HL-60/S4 treated with phorbol 12-myristate 13-acetate at 8.2 ng/mL for 4 days and 3 days (cell line): Measurements from ENCODE around the gene CHRM1.

Experiments used
- in situ Hi-C: fragments of 300-500 bp; cut with MboI; formaldehyde crosslinking; loops from 2 replicates; pipeline ENCODE4 v1.15.0; 2022; ENCODE audit warnings: low sequenced_read_pairs

CHRM1 gene

DNA sequence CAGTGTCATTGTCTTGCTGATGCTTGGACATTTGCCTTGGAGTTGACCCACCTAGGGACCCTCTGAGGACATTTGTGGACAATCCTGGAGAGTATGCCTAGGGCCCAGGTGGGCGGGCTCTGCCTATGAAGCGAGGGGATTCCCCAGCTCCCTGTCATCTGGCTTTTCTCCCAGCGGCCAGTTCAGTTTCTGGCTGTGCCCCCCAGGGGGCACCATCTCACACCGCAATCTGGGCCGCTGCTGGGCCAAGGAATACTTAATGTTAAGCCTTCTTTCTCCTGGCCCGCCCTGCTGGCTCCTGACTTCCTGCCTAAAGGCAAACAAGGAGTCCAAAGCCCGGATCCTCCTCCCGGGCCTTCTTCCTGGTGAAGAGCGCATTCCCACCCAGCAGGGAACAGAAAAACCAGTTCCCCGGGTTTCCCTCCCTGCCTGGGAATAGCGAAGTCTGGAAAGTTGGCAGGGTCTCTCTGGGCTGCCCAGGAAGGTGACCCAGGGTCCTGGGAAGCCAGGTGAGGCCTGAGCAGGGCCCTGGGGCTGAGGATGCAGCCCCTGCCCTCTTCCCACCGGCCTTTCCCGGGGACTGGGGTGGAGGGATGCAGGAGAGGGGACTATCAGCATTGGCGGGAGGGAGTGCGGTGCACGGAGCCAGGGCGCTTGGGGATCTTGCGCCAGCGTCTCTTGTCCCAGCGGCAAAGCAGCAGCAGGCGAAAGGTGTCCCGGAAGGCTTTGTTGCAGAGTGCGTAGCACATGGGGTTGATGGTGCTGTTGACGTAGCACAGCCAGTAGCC lies 11.9 kb downstream of the CHRM1 start:
- in situ Hi-C loops: loop anchor here (10.0 to 25.0 kb wide), 2 partner anchors 116 to 303 kb away; no protein-coding TSS in a partner anchor

DNA sequence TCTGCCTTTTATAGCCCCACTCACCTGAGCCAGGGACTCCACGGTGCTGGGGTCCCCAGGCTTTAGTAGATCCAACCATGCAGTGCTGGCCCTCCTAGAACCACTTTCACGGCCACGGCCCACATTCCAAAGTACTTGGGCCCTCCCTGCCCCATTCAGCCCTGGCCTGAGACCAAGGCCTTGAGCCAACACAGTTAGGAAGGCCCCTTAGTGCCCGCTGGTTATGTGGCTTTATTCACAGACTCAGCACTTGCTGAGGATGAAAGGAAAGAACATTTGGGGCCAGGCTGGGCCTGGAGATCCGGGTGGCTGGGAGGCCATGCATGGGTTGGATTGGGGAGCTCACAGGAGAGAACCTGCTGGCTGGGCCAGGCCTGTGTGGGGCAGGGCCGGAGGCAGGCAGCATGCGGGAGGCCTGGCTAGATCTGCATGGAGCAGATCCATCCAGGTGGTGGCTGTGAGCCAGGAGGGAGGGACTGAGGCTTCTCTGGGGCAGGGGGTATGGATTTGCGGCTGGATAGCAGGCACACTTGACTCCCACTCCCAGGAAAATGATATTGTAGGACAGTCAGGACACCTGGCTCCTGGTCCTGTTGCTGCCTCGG lies 12.6 kb downstream of the CHRM1 start:
- in situ Hi-C loops: loop anchor here (10.0 to 25.0 kb wide), 2 partner anchors 116 to 304 kb away; no protein-coding TSS in a partner anchor

DNA sequence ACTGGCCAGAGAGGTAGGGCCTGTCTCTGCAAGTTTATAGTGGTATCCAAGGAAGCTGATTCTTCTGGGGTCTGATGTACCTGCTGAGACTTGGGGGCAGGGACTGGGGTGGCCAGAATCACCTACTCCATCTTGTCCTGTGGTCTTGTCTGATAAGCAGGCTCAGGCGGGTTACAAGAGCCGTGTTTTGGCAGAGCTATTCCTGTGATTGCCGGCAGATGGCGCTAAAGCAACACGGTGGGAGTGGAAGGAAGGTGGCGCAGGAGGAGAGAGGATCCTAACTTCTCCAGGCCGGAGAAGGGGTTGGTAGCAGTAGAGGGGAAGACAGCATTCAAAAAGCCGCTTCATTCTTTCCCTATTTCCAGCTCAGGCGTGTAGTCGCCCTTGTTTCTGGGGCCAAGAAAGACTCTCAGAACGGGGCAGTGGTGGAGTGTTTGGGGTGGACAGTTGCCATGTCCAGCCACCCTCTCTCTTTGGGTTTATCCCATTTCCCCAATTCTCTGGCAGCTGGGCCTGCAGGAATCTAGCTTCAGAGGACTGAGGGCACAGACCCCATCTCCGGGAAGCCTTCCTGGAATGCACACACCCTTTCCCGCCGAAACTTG lies 15.1 kb downstream of the CHRM1 start:
- in situ Hi-C loops: loop anchor here (10.0 to 25.0 kb wide), 2 partner anchors 119 to 306 kb away; no protein-coding TSS in a partner anchor

DNA sequence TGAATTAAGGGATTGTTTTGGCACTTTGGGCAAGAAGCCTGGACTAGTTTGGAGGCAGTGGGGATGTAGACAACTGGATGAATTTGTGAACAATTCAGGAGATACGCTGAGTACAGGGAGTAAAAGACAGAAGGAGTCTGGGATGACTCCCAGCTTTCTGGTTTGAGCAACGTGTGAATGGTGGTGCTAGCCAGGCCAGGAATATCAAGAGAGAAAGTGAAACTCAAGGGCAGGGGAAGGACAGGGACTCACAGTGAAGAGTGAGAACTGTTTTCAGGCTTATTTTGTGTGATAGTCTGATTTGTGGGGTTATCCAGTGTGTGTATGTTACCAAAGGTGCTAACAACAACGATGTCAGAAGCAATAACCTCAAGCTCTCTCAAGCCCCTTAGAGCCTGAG lies 15.9 kb downstream of the CHRM1 start:
- in situ Hi-C loops: loop anchor here (10.0 to 25.0 kb wide), 2 partner anchors 120 to 307 kb away; no protein-coding TSS in a partner anchor

DNA sequence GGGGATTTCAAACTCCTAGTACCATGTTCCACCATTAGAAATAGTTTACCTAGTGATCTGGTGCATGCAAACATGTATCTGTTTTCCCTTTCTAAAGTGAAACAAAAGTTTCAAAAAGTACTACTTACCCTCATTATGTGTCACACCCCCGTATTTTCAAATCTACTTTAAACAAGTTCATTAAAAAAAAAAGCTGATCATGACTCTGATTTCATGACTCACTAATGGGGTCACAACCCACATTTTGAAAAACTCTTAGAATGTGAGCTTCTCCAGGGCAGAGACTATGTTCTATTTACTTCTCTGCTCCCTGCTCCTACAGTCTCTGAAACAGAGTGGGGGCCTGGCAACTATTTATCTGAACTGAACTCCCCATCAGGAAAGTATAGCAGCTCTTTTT lies 18.2 kb downstream of the CHRM1 start:
- in situ Hi-C loops: loop anchor here (10.0 to 25.0 kb wide), 2 partner anchors 122 to 309 kb away; no protein-coding TSS in a partner anchor

DNA sequence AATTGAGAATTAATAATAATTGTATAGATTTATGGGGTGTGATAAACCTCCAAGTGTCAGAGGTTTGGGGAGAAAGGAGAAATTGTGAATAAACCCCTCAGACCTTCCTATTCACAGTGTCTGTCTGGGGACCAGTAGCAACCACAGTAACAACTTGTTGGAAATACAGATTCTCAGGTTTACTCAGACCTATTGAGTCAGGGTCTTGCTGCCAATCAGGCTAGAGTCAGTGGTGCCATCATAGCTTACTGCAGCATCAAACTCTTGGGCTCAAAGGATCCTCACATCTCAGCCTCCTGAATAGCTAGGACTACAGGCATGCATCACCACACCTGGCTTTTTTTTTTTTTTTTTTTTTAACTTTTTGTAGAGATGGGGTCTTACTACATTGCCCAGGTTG lies 23.1 kb downstream of the CHRM1 start:
- in situ Hi-C loops: no loop called here

DNA sequence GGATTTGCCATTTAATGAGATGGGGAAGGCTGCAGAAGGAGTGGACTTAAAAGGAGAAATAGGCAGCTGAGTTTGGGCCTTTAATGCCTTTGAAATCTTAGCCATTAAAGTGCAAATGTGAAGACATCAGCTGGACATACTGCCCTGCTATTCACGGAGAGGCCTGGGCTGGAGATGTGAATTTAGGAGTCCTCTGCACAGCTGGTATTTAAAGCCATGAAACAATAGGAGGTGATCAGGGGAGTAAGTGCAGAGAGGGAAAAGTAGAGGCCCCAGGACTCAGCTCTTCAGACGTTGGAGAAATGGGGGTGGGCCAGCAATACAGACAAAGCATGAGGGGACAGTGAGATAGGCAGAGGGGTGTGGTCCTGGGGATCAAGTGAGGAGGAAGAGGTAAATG lies 23.9 kb downstream of the CHRM1 start:
- in situ Hi-C loops: no loop called here

DNA sequence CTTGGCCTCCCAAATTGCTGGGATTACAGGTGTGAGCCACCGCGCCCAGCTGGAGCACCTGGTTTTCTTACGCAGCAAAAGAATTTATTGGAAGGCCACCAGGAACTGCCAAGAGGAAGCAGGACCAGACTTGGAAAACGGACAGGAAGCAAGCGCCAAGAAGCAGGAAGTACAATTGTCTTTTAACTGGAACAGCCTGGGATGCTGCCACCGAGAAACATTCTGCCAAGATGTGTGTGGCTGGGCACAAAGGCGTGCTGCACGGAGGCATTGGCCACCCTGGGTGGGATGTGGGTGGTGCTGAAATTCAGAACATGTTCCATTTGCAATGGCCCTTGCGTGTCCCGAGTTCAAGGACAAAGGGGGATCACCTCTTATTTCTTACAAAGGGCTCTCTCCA lies 25.1 kb downstream of the CHRM1 start:
- in situ Hi-C loops: no loop called here

DNA sequence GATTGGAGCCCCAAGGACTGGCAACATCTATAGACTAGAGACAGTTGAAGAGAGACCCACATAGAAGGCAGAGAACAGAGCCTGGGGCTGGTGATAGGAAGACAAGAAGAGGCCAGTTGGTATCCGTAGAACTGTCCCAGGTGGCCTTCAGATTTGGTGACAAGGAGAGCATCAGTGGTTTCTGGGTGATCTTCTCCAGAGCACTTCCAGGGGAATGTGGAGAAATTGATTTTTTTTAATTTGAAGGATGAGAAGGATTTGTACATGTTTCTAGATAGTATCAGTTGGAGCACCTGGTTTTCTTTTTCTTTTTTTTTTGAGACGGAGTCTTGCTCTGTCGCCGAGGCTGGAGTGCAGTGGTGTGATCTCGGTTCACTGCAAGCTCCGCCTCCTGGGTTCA lies 25.7 kb downstream of the CHRM1 start:
- in situ Hi-C loops: no loop called here

DNA sequence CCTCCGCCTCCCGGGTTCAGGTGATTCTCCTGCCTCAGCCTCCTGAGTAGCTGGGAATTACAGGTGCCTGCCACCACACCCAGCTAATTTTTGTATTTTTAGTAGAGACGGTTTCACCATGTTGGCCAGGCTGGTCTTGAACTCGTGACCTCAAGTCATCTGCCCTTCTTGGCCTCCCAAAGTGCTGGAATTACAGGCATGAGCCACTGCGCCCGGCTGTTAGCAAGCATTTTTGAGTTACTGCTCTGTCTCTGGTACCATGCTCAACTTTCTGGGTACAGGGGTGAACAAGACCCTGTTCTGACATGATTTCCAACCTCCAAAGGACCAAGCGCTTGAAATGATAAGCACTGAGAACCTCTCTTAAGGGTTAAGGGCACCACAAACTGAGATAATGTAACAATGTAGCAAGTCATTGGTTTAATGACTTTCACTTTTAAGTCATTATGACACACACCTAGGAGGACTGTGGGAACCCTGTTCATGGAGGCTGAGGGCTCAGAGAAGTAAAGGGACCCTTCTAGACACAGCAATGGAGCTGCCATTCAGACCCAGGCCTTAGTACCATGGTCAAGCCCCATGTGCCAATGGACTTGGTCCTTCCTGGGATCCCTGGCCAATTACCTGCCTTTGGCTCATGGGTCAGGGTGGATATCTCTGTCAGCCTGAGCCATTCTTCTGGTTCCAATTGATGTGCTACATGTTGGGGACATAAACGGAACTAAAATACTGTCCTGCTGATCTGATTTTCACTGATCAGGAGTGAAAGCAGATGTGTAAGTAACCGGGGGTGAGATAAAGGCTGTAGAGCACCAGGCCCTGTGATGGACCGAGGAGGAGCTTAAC lies 28.9 kb downstream of the CHRM1 start:
- in situ Hi-C loops: no loop called here

DNA sequence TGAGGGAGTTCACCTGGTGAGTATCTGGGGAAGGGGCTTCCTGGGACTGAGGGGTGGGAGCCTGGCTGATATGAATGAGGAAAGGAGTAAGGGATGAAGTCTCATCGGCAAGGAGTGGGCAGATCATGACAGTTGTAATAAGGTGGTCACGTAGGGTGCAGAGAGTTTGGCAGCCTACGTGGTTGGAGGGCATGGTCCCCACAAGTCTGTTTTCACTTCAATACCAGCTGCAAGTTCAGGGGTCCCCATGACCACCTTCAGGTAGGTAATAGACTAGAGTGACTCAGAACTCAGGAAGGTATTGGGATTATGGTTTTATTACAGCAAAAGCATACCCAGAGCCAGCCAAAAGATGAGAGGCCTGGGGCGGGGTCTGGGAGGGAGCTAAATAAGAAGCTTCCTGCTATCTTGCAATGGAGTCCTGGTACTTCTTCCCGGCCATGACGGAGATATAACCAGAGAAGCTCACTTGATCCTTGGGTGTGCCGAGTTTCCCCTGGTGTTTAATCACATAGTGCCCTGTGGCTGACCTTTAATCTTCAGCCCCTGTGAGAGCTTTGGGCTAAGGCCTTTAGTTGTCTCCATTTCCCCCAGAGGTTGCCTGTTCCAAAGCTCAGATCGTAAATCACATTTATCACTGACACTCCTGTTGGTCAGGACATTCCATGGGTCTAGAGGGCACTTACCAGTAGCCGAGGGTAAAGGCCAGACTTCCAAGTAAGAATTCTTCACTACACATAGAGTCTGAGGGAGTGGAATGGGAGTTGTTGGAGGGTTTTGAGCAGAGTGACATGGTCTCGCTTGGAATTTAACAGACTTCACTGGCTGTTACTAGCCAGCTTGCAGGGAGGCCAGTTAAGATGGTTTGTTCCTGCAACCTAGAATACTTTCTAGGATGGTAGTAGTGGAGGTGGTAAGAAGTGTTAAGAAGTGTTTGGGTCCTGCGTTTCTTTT lies 31.4 kb downstream of the CHRM1 start:
- in situ Hi-C loops: no loop called here

DNA sequence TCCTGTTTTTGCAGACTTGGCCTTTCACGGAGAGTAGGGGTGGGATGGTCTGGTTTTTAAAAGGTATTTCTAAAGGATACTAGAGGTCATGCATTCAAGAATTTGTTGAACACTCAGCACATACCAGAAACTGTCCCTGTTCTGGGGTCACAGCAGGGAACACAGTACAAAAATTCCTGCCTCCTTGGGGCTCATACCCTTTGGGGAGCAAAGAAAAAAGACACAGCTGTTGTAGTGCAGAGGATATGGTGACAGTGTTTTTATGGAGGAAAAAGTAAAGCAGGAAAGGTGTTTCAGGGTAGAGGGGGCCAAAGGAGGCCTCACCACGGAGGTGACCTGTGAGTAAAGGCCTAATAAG lies 32.1 kb downstream of the CHRM1 start:
- in situ Hi-C loops: no loop called here

DNA sequence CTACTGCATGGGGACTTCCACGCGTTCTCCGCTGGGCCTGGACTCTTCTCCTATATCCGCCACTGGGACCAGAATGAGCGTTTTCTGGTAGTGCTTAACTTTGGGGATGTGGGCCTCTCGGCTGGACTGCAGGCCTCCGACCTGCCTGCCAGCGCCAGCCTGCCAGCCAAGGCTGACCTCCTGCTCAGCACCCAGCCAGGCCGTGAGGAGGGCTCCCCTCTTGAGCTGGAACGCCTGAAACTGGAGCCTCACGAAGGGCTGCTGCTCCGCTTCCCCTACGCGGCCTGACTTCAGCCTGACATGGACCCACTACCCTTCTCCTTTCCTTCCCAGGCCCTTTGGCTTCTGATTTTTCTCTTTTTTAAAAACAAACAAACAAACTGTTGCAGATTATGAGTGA lies 32.8 kb downstream of the CHRM1 start:
- in situ Hi-C loops: no loop called here

DNA sequence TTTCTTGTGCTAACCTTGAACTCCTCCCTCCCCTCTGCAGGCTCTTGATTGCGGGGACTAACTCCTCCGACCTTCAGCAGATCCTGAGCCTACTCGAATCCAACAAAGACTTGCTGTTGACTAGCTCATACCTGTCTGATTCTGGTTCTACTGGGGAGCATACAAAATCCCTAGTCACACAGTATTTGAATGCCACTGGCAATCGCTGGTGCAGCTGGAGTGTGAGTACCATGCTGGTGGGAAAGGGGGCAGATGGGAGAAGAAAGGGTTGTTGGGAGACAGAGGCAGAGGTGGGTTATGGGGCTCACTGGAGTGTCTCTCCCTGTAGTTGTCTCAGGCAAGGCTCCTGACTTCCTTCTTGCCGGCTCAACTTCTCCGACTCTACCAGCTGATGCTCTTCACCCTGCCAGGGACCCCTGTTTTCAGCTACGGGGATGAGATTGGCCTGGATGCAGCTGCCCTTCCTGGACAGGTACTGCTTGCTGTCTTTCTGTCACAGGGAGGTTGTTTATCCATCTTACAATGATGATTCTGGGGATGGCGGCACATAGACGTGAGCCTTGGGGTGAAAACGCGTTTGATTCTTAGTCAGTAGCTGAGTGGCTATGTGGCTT lies 35.9 kb downstream of the CHRM1 start:
- in situ Hi-C loops: no loop called here

DNA sequence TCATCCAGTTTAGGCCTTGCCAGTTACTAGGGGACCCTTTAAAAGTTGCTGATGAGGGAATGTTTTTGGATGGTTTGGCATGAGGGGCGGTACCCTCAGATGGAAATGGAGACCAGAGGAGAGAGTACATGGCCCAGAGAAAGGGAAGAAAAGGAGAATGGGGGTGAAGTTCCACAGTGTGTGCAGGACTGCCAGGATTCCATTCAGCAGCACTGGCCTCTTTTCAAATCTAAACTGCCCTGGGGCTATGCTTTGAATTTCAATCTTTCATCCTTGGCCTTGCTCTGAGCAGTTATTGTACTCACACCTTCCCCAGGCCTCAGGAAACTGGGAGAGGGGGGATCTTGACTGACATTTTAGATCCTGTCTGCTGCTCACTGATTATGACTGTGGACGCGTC lies 37.5 kb downstream of the CHRM1 start:
- in situ Hi-C loops: no loop called here

DNA sequence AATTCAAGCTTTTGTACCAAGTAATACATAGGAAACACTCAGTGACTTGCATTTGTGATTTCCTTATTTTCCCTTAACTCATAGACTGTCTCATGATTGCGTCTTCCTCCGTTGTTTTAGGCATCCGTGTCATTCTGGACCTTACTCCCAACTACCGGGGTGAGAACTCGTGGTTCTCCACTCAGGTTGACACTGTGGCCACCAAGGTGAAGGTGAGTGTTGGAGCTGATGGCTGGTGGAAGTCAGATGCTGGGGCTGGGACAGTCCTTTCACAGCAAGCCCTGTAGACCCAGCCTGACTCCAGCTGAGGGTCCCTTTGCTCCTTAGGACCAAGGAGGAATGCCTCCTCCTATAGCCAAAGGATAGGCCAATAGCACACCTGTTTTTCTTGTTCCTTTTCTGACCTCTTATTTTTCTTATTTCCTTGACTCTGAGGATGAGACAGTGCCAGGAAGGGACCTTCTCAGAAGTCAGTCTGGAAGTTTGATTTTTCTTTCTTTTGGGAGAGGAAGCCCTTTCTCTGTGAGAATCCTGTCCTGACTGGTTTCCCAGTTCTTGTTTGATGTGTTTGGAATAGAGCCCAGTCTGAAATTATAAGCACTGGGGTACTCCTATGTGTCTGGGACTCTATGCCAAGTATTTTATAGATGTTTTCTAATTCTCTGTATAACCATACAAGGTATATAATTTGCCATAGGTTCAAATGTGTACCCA lies 38.2 kb downstream of the CHRM1 start:
- in situ Hi-C loops: no loop called here

DNA sequence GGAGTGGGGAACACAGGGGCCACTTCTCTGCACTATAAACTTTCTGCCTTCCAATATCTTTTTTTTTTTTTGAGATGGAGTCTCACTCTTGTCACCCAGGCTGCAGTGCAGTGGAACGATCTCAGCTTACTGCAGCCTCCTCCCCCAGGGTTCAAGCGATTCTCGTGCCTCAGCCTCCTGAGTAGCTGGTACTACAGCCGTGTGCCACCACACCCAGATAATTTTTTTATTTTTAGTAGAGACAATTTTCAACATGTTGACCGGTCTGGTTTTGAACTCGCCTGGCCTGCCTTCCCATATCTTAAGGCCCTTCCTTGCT lies 38.8 kb downstream of the CHRM1 start:
- in situ Hi-C loops: no loop called here

DNA sequence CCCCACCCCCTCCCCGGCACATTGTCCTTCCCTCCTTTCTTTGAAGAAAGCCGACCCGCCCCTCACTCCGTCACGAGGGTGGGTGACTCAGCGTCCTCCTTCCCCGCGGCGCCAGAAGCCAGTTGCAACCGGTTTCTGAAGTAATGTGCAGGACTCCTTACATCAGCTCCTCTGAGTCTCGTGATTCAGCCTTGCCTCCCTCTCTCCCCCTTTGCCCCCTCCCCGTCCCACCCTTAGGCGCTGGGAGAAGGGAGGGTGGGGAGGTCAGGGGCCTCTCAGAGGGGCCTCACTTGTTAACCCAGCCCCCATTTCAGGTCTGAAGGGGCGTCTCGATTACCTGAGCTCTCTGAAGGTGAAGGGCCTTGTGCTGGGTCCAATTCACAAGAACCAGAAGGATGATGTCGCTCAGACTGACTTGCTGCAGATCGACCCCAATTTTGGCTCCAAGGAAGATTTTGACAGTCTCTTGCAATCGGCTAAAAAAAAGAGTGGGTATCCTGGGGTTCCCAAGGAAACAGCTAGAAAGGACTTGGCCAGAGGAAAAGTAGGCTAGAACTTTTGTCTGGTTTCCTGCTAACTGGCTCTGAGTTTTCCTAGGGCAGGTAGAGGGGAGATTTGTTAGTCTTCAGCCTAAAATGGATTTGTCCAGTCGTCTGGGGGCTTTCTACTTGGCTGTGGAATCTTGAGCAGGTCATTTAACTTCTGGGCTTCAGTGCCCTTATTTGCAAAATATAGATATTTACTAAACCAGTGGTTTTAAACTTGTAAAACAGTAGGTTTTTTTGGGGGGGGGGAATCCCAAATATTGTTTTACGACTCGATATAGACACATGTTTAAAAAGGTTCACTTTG lies 39.4 kb downstream of the CHRM1 start:
- in situ Hi-C loops: no loop called here
